DOHH2 (cell line): ENCODE measurements around the gene CLEC10A.

Experiments used
- H3F3A ChIP-seq: fragments of 200-600 bp; sonication (generic), shearing (Covaris generic); 2 replicates; pipeline ENCODE4 v1.6.0; 2016; ENCODE audit warnings: antibody characterized with exemption, mild to moderate bottlenecking; ENCODE audit not compliant: control insufficient read depth, insufficient read depth
- H3K27ac ChIP-seq: fragments of 200-600 bp; sonication (generic); 2 replicates; pipeline ENCODE4 v1.5.1; 2014; ENCODE audit warnings: low read depth, mild to moderate bottlenecking, low read length, moderate library complexity
- H3K27me3 ChIP-seq: fragments of 200-600 bp; sonication (generic); 2 replicates; pipeline ENCODE4 v1.6.1; 2014; ENCODE audit warnings: mild to moderate bottlenecking, low read length, mixed read lengths; ENCODE audit not compliant: control insufficient read depth
- H3K36me3 ChIP-seq: fragments of 200-600 bp; sonication (generic); 2 replicates; pipeline ENCODE4 v1.6.1; 2014; ENCODE audit warnings: mild to moderate bottlenecking, low read length, moderate library complexity, mixed read lengths; ENCODE audit not compliant: control insufficient read depth
- H3K4me1 ChIP-seq: fragments of 200-600 bp; sonication (generic); 2 replicates; pipeline ENCODE4 v1.6.1; 2014; ENCODE audit warnings: mild to moderate bottlenecking, low read length, mixed read lengths; ENCODE audit not compliant: control insufficient read depth
- H3K4me2 ChIP-seq: fragments of 200-600 bp; sonication (generic); 2 replicates; pipeline ENCODE4 v1.6.0; 2014; ENCODE audit warnings: mild to moderate bottlenecking, low read length, moderate library complexity
- H3K4me3 ChIP-seq: fragments of 200-600 bp; sonication (generic); 2 replicates; pipeline ENCODE4 v1.5.1; 2014; ENCODE audit warnings: mild to moderate bottlenecking, low read length, mixed read lengths
- H3K79me2 ChIP-seq: fragments of 200-600 bp; sonication (generic); 2 replicates; pipeline ENCODE4 v1.6.1; 2014; ENCODE audit warnings: mild to moderate bottlenecking, low read length, mixed read lengths; ENCODE audit not compliant: control insufficient read depth
- H3K9me2 ChIP-seq: fragments of 200-600 bp; sonication (generic); replicated peaks from 2 replicates; pipeline ENCODE4 v1.6.1; 2014; ENCODE audit warnings: mild to moderate bottlenecking, low read length, mixed read lengths; ENCODE audit not compliant: control insufficient read depth
- H3K9me3 ChIP-seq: fragments of 200-600 bp; sonication (generic); 2 replicates; pipeline ENCODE4 v1.6.1; 2014; ENCODE audit warnings: antibody characterized with exemption, low read length, mixed read lengths; ENCODE audit not compliant: control insufficient read depth, insufficient read depth
- H4K20me1 ChIP-seq: fragments of 200-600 bp; sonication (generic); 2 replicates; pipeline ENCODE4 v1.6.0; 2014; ENCODE audit warnings: low read depth, mild to moderate bottlenecking, antibody characterized with exemption, low read length, moderate library complexity; ENCODE audit not compliant: control insufficient read depth, insufficient read depth
- EZH2phosphoT487 ChIP-seq: fragments of 200-600 bp; sonication (generic); IDR thresholded peaks from 2 replicates; pipeline ENCODE4 v1.6.1; 2017; ENCODE audit warnings: borderline replicate concordance, mild to moderate bottlenecking, antibody characterized with exemption, low read length, moderate library complexity, mixed read lengths
- TF ChIP-seq, protein P1 (sequence below): fragments of 200-600 bp; sonication (generic); IDR thresholded peaks from one replicate; pipeline ENCODE4 v1.5.1; 2014; ENCODE audit warnings: antibody characterized with exemption, mild to moderate bottlenecking, low read depth, low read length; ENCODE audit not compliant: poor library complexity, severe bottlenecking

CLEC10A gene

GRCh38 chr17:7111784-7112509, 31.9 kb upstream of the CLEC10A start:
- no peaks in the 10 kb centered on the region for H4K20me1 ChIP-seq
- no peaks in the 10 kb centered on the region for H3K9me2 ChIP-seq

DNA sequence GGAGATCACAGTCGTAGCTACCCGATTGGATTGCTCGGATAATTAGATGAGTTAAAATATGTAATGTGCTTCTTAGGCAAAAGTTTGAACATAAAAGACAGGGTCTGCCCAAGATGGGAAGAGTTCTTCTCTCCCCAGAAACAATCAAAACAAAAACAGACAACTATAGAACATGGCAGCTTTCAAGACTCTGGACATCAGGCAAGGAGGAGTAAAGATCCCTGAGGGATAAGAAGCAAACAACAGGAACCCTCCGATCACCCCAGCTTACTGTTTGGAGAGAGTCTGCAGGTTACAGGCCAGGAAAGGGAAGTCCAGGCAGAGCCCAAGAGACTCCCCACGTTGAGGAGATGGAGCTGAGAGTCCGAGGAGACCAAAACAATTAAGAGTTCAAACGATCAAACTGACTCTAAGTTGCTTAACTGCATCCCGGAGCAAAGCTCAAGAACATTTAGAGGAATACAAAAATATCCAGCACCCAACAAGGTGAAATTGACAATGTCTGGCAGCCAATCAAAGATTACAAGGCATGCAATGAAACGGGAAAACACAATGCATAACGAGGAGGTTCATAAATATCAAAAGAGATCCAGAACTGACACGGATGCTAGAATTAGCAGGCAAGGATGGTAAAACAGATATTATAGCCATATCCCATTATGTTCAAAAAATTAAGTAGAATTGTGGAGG, 30.7 kb upstream of the CLEC10A start:
- Histone ChIP-seq H3K9me3 (no peaks in the 10 kb centered on the region), H3F3A (no peaks in the 10 kb centered on the region), H3K4me3 (no peak overlapping the region), H3K27ac (no peak overlapping the region), H3K4me1 (no peaks in the 10 kb centered on the region), H3K79me2 (no peaks in the 10 kb centered on the region), H3K36me3 (no peaks in the 10 kb centered on the region), H3K4me2 (no peak overlapping the region), H3K9me2 (no peaks in the 10 kb centered on the region), H3K27me3 (no peaks in the 10 kb centered on the region), H4K20me1 (no peaks in the 10 kb centered on the region)
- TF ChIP-seq EZH2phosphoT487 = no peak
- TF ChIP-seq, protein P1, sequence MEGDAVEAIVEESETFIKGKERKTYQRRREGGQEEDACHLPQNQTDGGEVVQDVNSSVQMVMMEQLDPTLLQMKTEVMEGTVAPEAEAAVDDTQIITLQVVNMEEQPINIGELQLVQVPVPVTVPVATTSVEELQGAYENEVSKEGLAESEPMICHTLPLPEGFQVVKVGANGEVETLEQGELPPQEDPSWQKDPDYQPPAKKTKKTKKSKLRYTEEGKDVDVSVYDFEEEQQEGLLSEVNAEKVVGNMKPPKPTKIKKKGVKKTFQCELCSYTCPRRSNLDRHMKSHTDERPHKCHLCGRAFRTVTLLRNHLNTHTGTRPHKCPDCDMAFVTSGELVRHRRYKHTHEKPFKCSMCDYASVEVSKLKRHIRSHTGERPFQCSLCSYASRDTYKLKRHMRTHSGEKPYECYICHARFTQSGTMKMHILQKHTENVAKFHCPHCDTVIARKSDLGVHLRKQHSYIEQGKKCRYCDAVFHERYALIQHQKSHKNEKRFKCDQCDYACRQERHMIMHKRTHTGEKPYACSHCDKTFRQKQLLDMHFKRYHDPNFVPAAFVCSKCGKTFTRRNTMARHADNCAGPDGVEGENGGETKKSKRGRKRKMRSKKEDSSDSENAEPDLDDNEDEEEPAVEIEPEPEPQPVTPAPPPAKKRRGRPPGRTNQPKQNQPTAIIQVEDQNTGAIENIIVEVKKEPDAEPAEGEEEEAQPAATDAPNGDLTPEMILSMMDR = no peak

More at GRCh38 chr17:7111784-7112509, 31.9 kb upstream of the CLEC10A start:
- Histone ChIP-seq H3K9me3 (no peaks in the 10 kb centered on the region), H3K4me2 (no peak overlapping the region), H3K27ac (no peak overlapping the region), H3K4me1 (no peaks in the 10 kb centered on the region), H3K79me2 (no peaks in the 10 kb centered on the region), H3K36me3 (no peaks in the 10 kb centered on the region), H3K27me3 (no peaks in the 10 kb centered on the region), H3F3A (no peaks in the 10 kb centered on the region), H3K4me3 (no peak overlapping the region)
- TF ChIP-seq EZH2phosphoT487 = no peak
- TF ChIP-seq, protein P1 = no peak

DNA sequence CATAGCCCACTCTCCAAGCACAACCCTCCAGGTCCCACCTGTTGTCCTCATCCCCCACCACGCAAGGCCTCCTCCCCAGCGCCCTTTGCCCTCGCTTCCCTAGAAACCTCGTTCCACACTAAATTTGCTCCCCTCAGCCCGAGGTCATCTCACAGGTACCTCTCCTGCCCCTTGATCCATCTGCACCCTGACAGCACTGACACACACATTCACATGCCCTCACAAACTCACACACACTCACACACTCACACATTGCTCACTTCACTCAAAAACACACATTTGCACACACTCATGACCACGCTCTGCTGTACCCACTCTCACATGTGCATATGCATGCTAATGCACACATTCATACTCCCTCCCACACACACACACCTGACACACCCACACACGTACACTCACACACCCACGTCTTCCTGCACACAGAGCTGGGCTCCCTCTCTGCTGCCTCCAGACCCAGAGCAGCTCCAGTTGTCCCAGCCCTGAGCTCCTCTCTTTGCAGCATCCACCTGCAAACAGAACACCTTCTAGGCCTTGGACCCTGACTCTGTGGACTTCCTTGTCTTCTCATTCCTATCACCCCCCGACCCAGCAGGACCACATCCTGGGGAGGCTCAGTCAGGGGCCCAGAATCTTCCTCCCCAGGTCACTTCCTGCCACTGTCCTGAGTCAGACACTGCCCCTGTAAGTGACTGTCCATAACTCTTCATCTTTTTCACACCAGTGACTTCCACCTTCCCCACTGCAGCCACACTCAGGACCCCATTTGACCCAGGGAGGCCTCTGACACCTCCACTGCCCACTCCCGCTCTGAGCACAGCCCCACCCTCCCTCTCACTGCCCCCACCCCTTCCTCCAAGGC, 29.6 kb upstream of the CLEC10A start:
- TF ChIP-seq, protein P1 = no peak
- no peak for TF ChIP-seq EZH2phosphoT487
- Histone ChIP-seq H3K4me1 (no peaks in the 10 kb centered on the region), H4K20me1 (no peaks in the 10 kb centered on the region), H3K4me2 (no peak overlapping the region), H3F3A (no peaks in the 10 kb centered on the region), H3K79me2 (no peaks in the 10 kb centered on the region), H3K4me3 (no peak overlapping the region), H3K9me3 (no peaks in the 10 kb centered on the region), H3K9me2 (no peaks in the 10 kb centered on the region), H3K27me3 (no peaks in the 10 kb centered on the region), H3K27ac (no peak overlapping the region), H3K36me3 (no peaks in the 10 kb centered on the region)
